Measurements from ENCODE around the gene SLC26A3.

- TF ChIP-seq, protein P1, sequence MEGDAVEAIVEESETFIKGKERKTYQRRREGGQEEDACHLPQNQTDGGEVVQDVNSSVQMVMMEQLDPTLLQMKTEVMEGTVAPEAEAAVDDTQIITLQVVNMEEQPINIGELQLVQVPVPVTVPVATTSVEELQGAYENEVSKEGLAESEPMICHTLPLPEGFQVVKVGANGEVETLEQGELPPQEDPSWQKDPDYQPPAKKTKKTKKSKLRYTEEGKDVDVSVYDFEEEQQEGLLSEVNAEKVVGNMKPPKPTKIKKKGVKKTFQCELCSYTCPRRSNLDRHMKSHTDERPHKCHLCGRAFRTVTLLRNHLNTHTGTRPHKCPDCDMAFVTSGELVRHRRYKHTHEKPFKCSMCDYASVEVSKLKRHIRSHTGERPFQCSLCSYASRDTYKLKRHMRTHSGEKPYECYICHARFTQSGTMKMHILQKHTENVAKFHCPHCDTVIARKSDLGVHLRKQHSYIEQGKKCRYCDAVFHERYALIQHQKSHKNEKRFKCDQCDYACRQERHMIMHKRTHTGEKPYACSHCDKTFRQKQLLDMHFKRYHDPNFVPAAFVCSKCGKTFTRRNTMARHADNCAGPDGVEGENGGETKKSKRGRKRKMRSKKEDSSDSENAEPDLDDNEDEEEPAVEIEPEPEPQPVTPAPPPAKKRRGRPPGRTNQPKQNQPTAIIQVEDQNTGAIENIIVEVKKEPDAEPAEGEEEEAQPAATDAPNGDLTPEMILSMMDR (IDR thresholded peaks at IDR 0.05; ENCODE audit: control extremely low read depth in 1 of 3, insufficient read depth in 1 of 3, low read depth in 1 of 3, low read length in 3 of 3): no peak
- TF ChIP-seq JUN (IDR thresholded peaks at IDR 0.05; ENCODE audit: low read depth, low read length): no peak
- TF ChIP-seq TAF1 (IDR thresholded peaks at IDR 0.05; ENCODE audit: low read depth, low read length): no peak
- TF ChIP-seq HDAC2 (IDR thresholded peaks at IDR 0.05; ENCODE audit: borderline replicate concordance in 1 of 2, low read depth in 2 of 2, low read length in 2 of 2): no peak
- TF ChIP-seq SRF (IDR thresholded peaks at IDR 0.05; ENCODE audit: low read depth, low read length): no peak
- TF ChIP-seq ZNF274 (IDR thresholded peaks at IDR 0.05; ENCODE audit: borderline replicate concordance, extremely low read depth, low read length): no peak
- no peak for TF ChIP-seq CHD1 (IDR thresholded peaks at IDR 0.05; ENCODE audit: low read depth, low read length)
- TF ChIP-seq BACH1 (IDR thresholded peaks at IDR 0.05; ENCODE audit: low read length): no peak
- no peak for TF ChIP-seq CBX8 (IDR thresholded peaks at IDR 0.05; ENCODE audit: borderline replicate concordance, low read depth, low read length)
- TF ChIP-seq ATF2 (IDR thresholded peaks at IDR 0.05; ENCODE audit: low read length): no peak
- TF ChIP-seq EP300 (IDR thresholded peaks at IDR 0.05; ENCODE audit: borderline replicate concordance in 1 of 2, low read depth in 2 of 2, low read length in 2 of 2): no peak
- TF ChIP-seq POLR2AphosphoS5 (IDR thresholded peaks at IDR 0.05; ENCODE audit: low read depth, low read length): no peak
- no peak for TF ChIP-seq SIN3A (conservative IDR thresholded peaks at IDR 0.05 in 1 of 2, IDR thresholded peaks at IDR 0.05 in 1 of 2; ENCODE audit: low read depth in 1 of 2, low read length in 2 of 2)
Observed at GRCh38 chr7:107721286-107721685, 81.7 kb downstream of the SLC26A3 start.
